ENCODE measurements around the gene LAMB1.

Gene LAMB1

DNA sequence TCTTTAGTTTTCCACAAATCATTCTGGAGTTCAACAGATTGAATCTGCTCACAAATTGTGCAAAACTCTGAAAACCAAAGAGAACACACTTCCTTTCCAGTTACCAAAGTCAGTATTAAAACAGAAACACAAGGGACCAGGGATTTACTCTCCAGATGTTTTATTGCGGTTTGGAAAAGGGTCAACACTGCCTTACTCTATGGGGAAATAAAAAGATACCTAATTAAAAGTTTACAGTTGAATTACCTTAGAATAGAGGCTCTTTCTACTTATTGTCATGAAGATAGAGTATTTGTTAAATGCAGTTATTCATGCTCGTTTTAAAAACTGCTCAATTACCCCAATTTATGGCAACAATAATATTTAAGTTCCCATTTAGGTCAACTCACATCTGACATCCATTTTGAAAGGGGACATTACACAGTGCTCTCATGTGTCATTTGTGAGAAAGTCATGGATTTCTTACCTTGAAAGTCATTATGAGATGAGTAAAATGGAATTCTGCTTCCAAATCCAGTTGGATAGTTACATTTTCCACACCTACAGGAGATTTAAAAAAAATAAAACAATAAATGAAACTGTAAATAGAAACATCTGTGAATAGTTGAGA, 8.4 kb downstream of the LAMB1 start:
- Histone ChIP-seq H3K27ac (ENCODE audit: low read length) (no peak overlapping the region), H3K9me3 (ENCODE audit: control insufficient read depth, low read depth, low read length) (no peaks in the 10 kb centered on the region)

DNA sequence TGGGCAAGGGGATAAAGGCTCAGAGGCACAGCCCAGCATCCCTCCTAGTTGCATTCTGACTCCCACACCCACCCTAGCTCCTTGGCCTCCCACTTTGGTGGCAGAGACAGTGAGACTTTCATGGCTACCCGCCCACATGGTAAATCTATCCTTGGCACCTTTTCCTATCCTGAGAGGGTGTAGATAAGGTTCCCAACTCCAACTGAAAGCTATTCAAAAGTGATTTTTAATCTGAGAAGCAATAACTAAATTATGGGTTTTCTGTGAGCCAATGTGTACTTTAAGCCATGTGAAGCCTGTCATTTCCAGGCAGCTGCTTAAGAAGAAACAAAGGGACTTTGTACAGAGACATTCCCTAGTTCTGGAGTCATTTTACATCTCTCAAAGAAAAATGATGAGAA, 9.1 kb downstream of the LAMB1 start:
- Histone ChIP-seq H3K9me3 (ENCODE audit: control insufficient read depth, low read depth, low read length) (no peaks in the 10 kb centered on the region), H3K9ac (ENCODE audit: low read length) (no peak overlapping the region), H3K36me3 (ENCODE audit: control insufficient read depth, low read depth, low read length) (peaks cover 7% of the 10 kb centered on the region), H3K4me3 (ENCODE audit: low read length) (no peak overlapping the region), H3K4me1 (ENCODE audit: control insufficient read depth, low read depth, low read length) (peaks cover 13% of the 10 kb centered on the region), H3K27ac (ENCODE audit: low read length) (no peak overlapping the region), H3K27me3 (ENCODE audit: control insufficient read depth, insufficient read depth, low read length) (no peaks in the 10 kb centered on the region)

More for the DNA sequence above, 8.4 kb downstream of the LAMB1 start:
- Histone ChIP-seq H3K36me3 (ENCODE audit: control insufficient read depth, low read depth, low read length) (peaks cover 7% of the 10 kb centered on the region), H3K4me3 (ENCODE audit: low read length) (no peak overlapping the region), H3K4me1 (ENCODE audit: control insufficient read depth, low read depth, low read length) (peaks cover 13% of the 10 kb centered on the region), H3K27me3 (ENCODE audit: control insufficient read depth, insufficient read depth, low read length) (no peaks in the 10 kb centered on the region), H3K9ac (ENCODE audit: low read length) (no peak overlapping the region)

- Histone ChIP-seq H3K4me1 (ENCODE audit: control insufficient read depth, low read depth, low read length) (peaks cover under 1% of the 10 kb centered on the region), H3K27me3 (ENCODE audit: control insufficient read depth, insufficient read depth, low read length) (no peaks in the 10 kb centered on the region), H3K4me3 (ENCODE audit: low read length) (no peak overlapping the region), H3K9me3 (ENCODE audit: control insufficient read depth, low read depth, low read length) (no peaks in the 10 kb centered on the region), H3K27ac (ENCODE audit: low read length) (no peak overlapping the region), H3K9ac (ENCODE audit: low read length) (no peak overlapping the region), H3K36me3 (ENCODE audit: control insufficient read depth, low read depth, low read length) (peaks cover 8% of the 10 kb centered on the region)
These were observed 13.2 kb downstream of the LAMB1 start for GRCh38 chr7:107989618-107990373.

- Histone ChIP-seq H3K4me3 (ENCODE audit: low read length) (no peak overlapping the region), H3K27ac (ENCODE audit: low read length) (no peak overlapping the region), H3K27me3 (ENCODE audit: control insufficient read depth, insufficient read depth, low read length) (no peaks in the 10 kb centered on the region), H3K9me3 (ENCODE audit: control insufficient read depth, low read depth, low read length) (no peaks in the 10 kb centered on the region), H3K4me1 (ENCODE audit: control insufficient read depth, low read depth, low read length) (no peaks in the 10 kb centered on the region), H3K9ac (ENCODE audit: low read length) (no peak overlapping the region), H3K36me3 (ENCODE audit: control insufficient read depth, low read depth, low read length) (peaks cover 9% of the 10 kb centered on the region)
These were observed 20.0 kb downstream of the LAMB1 start for GRCh38 chr7:107982918-107983389.

- no peak overlapping the region for H3K27ac ChIP-seq (ENCODE audit: low read length)
- H3K4me3 ChIP-seq (ENCODE audit: low read length), result no peak overlapping the region
- H3K4me1 ChIP-seq (ENCODE audit: control insufficient read depth, low read depth, low read length), result no peaks in the 10 kb centered on the region
- no peaks in the 10 kb centered on the region for H3K9me3 ChIP-seq (ENCODE audit: control insufficient read depth, low read depth, low read length)
- no peak overlapping the region for H3K9ac ChIP-seq (ENCODE audit: low read length)
- no peaks in the 10 kb centered on the region for H3K27me3 ChIP-seq (ENCODE audit: control insufficient read depth, insufficient read depth, low read length)
- H3K36me3 ChIP-seq (ENCODE audit: control insufficient read depth, low read depth, low read length), result peaks cover 14% of the 10 kb centered on the region
These were observed 20.7 kb downstream of the LAMB1 start for GRCh38 chr7:107982042-107982840.

GRCh38 chr7:107981466-107981865, 21.5 kb downstream of the LAMB1 start:
- Histone ChIP-seq H3K36me3 (ENCODE audit: control insufficient read depth, low read depth, low read length) (peaks cover 14% of the 10 kb centered on the region), H3K9ac (ENCODE audit: low read length) (no peak overlapping the region), H3K4me3 (ENCODE audit: low read length) (no peak overlapping the region), H3K9me3 (ENCODE audit: control insufficient read depth, low read depth, low read length) (no peaks in the 10 kb centered on the region), H3K27me3 (ENCODE audit: control insufficient read depth, insufficient read depth, low read length) (no peaks in the 10 kb centered on the region), H3K27ac (ENCODE audit: low read length) (no peak overlapping the region), H3K4me1 (ENCODE audit: control insufficient read depth, low read depth, low read length) (no peaks in the 10 kb centered on the region)

GRCh38 chr7:107980671-107981190, 22.2 kb downstream of the LAMB1 start:
- no peaks in the 10 kb centered on the region for H3K9me3 ChIP-seq (ENCODE audit: control insufficient read depth, low read depth, low read length)
- H3K36me3 ChIP-seq (ENCODE audit: control insufficient read depth, low read depth, low read length), result peaks cover 14% of the 10 kb centered on the region
- no peak overlapping the region for H3K4me3 ChIP-seq (ENCODE audit: low read length)
- H3K27me3 ChIP-seq (ENCODE audit: control insufficient read depth, insufficient read depth, low read length), result no peaks in the 10 kb centered on the region
- H3K9ac ChIP-seq (ENCODE audit: low read length), result no peak overlapping the region
- no peak overlapping the region for H3K27ac ChIP-seq (ENCODE audit: low read length)
- H3K4me1 ChIP-seq (ENCODE audit: control insufficient read depth, low read depth, low read length), result peaks cover 2% of the 10 kb centered on the region

DNA sequence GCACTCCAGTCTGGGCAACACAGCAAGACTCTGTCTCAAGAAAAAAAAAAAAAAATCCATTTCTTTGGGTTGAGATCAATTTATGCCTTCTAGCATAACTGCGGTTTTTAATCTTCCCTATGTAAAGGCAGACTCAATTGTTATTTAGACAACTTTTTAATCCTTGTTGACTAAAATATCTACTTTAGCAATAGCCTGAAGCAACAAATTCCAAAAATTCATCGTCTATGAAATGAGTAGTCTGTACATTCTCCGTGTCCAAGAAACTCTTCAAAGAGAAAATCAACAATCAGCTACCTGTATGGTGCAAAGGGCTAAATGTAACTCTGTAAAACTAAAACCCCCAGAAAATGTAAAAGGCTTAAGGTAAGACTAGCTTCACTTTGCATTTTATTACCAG, 22.8 kb downstream of the LAMB1 start:
- Histone ChIP-seq H3K9ac (ENCODE audit: low read length) (no peak overlapping the region), H3K27me3 (ENCODE audit: control insufficient read depth, insufficient read depth, low read length) (no peaks in the 10 kb centered on the region), H3K27ac (ENCODE audit: low read length) (no peak overlapping the region), H3K4me1 (ENCODE audit: control insufficient read depth, low read depth, low read length) (peaks cover 8% of the 10 kb centered on the region), H3K9me3 (ENCODE audit: control insufficient read depth, low read depth, low read length) (no peaks in the 10 kb centered on the region), H3K4me3 (ENCODE audit: low read length) (no peak overlapping the region), H3K36me3 (ENCODE audit: control insufficient read depth, low read depth, low read length) (peaks cover 17% of the 10 kb centered on the region)

DNA sequence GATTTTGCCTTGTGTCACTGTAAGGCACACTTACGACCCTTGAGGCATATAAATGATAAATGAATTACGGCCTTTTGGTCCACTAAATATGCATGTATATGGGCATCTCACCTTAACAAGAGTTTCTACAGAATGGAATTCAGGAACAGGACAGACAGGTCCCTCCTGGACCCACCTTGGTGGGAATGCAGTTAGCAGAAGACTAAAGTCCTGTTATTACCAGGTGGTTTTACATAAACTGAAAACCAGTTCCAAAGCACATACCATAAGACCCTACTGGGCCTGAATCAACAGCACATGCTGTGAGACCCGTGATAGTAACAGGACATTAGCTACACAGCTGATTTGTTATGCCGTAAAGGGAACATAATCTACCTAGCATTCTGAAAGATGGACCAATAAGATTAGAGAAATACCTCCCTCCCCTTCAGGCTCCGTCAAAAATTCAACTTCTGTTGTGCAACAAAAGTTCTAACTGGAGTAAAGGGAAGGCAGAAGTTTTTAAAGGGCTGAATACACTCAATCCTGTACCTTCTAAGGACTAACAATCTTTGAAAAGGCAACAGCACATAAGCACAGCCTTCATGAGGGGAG, 24.0 kb downstream of the LAMB1 start:
- Histone ChIP-seq H3K9ac (ENCODE audit: low read length) (no peak overlapping the region), H3K27ac (ENCODE audit: low read length) (no peak overlapping the region), H3K27me3 (ENCODE audit: control insufficient read depth, insufficient read depth, low read length) (no peaks in the 10 kb centered on the region), H3K4me3 (ENCODE audit: low read length) (no peak overlapping the region), H3K9me3 (ENCODE audit: control insufficient read depth, low read depth, low read length) (no peaks in the 10 kb centered on the region), H3K4me1 (ENCODE audit: control insufficient read depth, low read depth, low read length) (peaks cover 10% of the 10 kb centered on the region), H3K36me3 (ENCODE audit: control insufficient read depth, low read depth, low read length) (peaks cover 20% of the 10 kb centered on the region)

GRCh38 chr7:107977048-107977447, 25.9 kb downstream of the LAMB1 start:
- Histone ChIP-seq H3K9me3 (ENCODE audit: control insufficient read depth, low read depth, low read length) (no peaks in the 10 kb centered on the region), H3K4me3 (ENCODE audit: low read length) (no peak overlapping the region), H3K36me3 (ENCODE audit: control insufficient read depth, low read depth, low read length) (peaks cover 30% of the 10 kb centered on the region), H3K4me1 (ENCODE audit: control insufficient read depth, low read depth, low read length) (peaks cover 10% of the 10 kb centered on the region), H3K27ac (ENCODE audit: low read length) (no peak overlapping the region), H3K9ac (ENCODE audit: low read length) (no peak overlapping the region), H3K27me3 (ENCODE audit: control insufficient read depth, insufficient read depth, low read length) (no peaks in the 10 kb centered on the region)

DNA sequence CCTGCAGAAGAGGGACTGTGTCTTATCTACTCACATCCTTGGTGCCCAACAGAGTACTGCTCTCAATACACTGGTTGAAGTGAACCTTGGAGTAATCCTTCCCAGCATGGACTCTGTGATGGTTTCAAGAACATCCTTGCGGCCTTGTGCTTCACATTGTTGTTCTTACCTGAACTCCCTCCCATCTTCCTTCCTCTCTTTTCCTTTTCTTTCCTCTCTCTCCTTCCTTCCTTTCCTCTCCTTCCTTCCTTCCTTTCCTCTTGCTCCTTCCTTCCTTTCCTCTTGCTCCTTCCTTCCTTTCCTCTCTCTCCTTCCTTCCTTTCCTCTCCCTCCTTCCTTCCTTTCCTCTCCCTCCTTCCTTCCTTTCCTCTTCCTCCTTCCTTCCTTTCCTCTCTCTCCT, 26.3 kb downstream of the LAMB1 start:
- no peaks in the 10 kb centered on the region for H3K27me3 ChIP-seq (ENCODE audit: control insufficient read depth, insufficient read depth, low read length)
- H3K36me3 ChIP-seq (ENCODE audit: control insufficient read depth, low read depth, low read length), result peaks cover 31% of the 10 kb centered on the region
- no peak overlapping the region for H3K4me3 ChIP-seq (ENCODE audit: low read length)
- no peaks in the 10 kb centered on the region for H3K9me3 ChIP-seq (ENCODE audit: control insufficient read depth, low read depth, low read length)
- H3K27ac ChIP-seq (ENCODE audit: low read length), result no peak overlapping the region
- H3K4me1 ChIP-seq (ENCODE audit: control insufficient read depth, low read depth, low read length), result peaks cover 10% of the 10 kb centered on the region
- no peak overlapping the region for H3K9ac ChIP-seq (ENCODE audit: low read length)
